HG03439 (cell line): ENCODE results near the gene CACNA1C.

Source experiments
- ATAC-seq: cut with Tn5 transposase; IDR thresholded peaks from one replicate; pipeline ENCODE4 v1.9.1; 2021; ENCODE audit warnings: mild to moderate bottlenecking, moderate library complexity; ENCODE audit not compliant: unreplicated experiment

Gene CACNA1C

DNA sequence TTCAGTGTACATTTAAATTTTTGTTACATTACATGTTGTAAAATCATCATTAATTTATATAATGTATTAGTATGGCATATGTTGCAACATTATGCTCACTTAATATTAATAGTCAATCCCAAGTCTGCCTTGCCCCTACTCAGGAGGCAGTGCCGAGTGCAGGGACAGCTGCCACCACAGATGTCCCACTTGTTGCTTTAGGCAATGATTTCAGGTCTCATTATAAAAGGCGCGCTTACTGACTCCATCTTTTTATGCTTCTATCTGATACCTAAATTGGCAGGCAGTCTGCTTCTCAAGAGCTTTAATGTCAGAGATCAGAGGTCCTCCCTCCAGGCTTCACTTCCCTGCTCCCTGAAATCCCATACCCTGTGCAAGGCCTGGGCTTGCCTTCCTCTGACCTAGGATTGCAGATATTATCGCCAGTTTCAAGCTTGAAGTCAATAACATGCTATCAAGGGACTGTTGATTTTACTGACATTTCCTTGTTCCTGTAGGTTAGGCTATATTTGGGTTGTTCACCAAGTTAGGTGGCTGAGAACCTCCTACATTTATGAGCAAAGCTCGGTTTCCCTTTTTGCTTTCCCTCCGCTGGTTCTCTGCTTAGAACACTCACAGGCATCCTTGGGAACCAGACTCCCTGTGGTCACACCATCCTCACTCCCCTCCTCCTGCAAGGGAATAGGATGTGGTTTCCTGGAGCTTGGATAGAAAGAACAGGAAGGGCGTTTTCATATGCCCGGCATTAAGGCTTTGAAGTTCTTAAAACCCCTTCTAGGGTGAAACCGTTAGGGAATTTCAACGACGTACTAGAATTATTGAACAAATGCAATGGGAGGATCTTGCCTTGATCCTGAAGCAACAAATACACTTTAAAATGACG is 533.6 kb downstream of the CACNA1C start:
- ATAC-seq = no peak

DNA sequence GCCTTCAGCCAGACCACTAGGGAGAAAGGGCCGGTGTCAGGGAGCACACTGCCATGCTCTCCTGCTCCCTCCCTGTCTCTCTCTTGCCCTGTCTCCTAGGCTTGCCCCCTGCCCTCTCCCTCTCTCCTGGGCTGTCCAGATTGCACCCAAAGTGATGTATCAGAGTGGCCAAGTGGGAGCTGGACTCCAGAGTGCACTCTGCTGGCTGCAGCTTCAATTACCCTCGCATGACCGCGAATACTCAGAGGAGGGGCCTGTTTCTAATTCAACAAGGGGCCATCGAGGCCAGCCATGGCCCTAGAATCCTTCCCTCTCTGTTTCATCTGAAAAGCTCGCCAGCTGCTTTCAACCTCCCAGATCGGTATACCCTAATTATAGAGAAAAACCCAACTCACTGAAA is 535.6 kb downstream of the CACNA1C start:
- ATAC-seq = no peak

DNA sequence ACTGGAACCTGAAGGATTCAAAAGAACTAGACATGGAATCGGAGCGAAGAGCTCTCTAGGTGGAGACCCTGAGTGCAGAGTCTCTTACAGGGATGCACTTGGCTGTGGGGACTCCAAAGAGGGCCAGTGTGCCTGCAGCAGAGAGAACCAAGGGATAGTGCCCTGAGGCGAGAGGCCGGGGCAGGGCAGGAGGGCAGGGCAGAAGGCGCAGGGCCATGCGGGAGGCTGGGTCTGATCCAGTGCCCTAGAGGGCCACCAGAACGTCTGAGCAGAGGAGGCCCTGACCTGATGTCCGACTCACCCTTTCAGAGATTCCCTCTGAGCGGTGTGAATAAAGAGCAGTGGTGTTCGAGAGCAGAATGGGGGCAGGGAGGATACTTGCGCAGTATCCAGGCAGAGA is 536.6 kb downstream of the CACNA1C start:
- no peak for ATAC-seq

DNA sequence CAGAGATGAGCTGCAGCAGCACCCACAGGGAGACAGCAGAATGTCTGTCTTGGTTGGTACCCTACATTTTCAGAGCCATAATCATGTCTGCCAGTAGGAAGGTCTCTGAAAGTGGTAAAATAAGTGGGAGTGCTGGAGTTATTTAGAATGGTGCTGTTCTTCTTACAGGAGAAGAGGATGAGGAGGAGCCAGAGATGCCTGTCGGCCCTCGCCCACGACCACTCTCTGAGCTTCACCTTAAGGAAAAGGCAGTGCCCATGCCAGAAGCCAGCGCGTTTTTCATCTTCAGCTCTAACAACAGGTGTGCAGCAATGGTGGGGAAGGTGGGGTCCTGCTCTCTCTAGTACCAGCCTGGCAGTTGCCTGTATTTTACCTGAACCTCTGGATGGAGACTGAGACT is 540.3 kb downstream of the CACNA1C start:
- no peak for ATAC-seq

DNA sequence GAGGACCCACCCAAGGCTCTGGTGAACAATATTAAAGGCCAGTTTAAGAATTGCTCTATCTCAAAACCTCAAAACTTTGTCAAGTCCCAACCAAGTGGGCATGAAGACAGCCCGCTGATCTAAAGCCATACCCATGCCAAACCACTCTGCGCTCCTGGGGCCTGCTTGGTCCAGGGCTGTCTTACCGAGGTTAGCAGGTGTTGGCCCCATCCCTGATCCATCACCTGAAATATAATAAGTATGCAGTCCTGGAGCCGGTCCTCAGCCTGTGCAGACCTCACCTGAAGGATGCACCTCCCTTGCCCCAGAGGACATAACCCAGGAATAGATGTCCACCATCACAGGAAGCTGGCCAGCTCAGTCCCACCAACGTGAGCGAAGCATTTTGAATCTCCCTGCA is 543.7 kb downstream of the CACNA1C start:
- ATAC-seq = no peak

DNA sequence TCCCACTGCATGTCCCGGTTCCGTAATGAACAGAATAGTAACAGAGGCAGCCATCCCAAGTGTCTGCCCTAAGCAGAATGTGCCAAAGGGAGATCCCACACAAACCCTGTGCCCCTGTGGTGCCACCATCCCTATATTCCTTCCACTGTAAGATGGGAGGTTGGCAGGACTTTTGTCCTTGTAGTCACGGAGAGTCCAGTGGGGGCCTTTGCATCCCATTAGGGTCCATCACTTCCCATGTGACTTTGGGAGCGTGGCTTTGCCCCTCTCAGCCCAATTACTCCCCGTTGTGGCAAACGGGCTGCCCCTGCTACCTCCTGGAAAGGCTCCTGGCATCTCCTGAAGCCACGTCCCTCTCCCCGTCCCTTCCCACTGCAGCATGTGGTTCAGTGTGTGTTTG is 552.5 kb downstream of the CACNA1C start:
- ATAC-seq = no peak

DNA sequence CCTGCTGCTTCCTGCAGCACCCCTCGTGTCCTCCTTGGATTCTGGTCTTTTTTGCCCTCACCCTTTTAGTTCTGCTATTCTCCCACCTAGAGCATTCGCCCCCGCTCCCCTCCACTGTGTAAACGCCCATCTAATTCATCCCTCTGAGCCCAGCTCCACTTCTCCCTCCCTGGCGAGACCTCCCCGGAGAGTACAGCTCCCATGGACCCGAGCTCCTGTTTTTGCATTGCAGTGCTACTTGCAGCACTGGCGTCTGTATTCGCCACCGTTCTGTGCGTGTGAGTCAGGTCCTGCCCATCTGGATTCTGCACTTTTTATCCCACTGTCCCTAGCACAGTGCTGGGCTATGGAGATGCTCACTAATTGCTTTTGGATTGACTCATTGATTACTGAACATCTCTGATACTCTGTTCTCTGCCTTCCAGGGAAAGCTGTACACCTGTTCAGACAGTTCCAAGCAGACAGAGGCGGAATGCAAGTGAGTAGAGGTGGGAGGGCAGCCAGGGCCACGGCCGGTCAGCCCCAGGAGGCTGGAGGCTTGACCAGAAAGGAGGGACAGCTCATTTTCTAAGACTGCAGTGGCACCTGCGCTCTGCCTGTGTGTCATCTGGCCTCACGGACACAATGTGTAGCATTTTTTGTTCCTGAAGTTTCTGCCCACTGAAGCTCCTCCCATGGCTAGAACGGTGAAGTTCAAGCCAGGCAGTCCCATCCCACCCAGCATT is 553.6 kb downstream of the CACNA1C start:
- no peak for ATAC-seq

DNA sequence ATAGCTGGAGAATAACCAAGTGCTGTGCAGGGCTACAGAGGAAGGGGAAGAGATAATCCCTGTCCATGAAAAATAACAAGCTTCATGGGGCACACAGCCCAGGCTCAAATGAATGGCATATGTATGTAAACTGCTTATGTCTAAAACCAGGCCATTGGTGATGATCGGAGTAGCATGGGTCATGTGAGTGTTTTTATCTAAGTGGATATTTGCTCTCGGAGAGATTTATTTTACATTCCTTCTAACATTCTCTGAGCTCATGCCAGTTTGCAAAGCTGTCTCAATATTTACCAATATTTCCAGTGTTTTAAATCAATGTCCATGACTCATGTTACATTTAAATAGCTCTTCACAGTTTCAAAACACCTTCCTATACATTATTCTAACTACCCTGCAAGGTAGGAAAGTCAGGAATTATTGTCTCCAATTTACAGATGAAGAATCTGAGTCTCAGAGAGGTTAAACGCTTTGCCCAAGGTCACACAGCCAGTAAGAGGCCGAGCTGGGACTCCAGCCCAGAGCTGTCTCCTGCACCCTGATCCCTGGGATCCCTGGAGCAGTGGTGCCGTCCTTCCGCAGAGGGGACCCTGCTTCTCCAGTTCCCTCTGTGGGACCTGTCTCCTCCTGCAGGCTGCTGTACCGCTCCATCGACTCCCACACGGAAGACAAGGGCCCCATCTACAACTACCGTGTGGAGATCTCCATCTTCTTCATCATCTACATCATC is 555.3 kb downstream of the CACNA1C start:
- no peak for ATAC-seq

DNA sequence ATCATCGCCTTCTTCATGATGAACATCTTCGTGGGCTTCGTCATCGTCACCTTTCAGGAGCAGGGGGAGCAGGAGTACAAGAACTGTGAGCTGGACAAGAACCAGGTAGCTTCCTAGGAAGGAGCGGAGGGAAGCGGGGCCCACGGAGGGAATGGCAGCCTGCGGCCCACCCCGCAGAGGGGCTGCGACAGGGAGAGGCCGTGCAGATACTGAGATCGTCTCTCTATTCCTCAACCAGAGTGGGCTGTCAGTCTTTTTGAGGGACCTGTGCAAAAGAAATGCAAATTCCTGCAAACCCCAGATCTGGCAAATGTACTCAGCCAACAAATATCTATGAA is 555.8 kb downstream of the CACNA1C start:
- no peak for ATAC-seq

DNA sequence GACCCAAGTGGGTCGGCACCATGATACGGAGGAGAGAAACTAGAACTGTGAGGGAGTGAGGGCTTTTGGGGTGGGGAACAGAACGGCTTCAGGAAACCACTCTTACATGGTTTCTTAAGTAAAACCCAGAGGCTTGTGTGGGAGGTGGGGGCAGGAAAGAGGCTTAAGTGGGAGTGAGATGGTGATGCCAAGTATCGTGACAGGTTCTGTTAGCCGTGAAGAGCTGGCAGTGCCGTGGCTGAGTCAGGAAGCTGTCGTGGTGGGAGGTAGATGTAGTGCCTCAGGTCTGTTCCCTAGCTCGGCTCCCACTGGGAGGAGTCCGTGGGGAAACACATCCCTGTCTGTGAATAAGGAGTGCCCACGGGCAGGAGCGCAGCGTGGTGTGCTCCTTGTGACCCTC is 556.2 kb downstream of the CACNA1C start:
- ATAC-seq = no peak

DNA sequence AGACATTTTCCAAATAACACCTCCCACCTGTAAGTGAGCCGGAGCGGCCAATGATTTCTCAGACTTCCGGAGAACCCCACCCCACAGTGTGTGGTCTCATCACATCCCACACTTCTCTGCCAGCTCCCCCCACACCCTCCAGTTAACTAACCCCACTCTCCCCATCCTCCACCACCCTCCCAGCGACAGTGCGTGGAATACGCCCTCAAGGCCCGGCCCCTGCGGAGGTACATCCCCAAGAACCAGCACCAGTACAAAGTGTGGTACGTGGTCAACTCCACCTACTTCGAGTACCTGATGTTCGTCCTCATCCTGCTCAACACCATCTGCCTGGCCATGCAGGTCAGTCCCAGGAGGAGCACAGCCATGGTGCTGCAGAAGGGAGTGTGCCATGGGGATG is 557.6 kb downstream of the CACNA1C start:
- ATAC-seq = no peak

DNA sequence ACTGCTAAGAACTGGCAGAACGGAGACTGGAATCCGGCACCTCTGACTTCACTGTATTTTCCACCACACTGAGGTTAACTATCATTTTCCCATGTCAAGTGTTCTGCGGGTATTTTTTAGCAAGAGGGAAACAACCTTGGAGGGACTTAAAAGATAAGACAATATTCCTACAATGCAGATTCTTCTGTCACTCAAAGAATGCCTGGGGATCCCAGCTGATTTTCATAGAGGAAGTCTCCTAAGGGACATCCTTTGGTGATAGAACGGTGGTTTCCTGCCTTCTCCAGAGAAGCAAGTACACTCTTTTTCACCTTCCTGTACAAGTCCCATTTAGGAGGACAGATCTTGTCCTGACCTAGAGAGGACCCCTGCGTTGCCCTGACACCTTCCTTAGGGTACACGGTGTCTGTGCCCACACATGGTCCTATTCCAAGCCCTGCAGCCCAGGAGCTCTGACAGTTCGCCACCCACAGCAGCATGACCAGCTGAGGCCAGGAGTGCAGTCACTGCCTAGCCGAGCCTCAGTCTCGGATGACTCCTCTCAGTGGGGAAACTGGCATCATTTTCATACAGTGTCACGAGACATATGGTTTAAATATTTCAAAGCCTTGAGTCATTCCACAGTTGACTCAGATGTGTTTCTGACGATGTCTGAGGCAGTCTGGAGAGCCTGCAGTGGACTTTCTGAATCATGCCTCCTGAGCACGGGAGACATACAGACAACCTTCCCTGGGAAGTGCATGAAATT is 560.7 kb downstream of the CACNA1C start:
- peak; percentile 52 for ATAC-seq

DNA sequence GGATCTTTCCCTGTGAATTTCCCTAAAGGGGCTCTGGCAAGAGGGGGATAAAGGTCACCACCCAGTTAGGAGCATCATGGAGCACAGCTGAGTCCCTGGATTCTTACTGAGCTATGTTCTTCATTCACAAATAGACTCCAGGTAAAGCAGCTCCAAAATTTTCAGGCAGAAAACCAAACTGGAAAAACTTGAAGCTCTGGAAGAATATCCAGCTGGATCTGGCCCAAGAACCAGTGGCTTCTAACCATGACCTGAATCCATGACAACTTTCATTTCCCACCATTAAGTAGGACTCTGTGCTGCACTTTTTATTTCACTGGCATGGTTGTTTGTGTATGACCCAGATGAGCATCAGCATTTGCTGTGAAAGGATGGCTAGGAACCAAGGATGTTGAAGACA is 561.6 kb downstream of the CACNA1C start:
- no peak for ATAC-seq

DNA sequence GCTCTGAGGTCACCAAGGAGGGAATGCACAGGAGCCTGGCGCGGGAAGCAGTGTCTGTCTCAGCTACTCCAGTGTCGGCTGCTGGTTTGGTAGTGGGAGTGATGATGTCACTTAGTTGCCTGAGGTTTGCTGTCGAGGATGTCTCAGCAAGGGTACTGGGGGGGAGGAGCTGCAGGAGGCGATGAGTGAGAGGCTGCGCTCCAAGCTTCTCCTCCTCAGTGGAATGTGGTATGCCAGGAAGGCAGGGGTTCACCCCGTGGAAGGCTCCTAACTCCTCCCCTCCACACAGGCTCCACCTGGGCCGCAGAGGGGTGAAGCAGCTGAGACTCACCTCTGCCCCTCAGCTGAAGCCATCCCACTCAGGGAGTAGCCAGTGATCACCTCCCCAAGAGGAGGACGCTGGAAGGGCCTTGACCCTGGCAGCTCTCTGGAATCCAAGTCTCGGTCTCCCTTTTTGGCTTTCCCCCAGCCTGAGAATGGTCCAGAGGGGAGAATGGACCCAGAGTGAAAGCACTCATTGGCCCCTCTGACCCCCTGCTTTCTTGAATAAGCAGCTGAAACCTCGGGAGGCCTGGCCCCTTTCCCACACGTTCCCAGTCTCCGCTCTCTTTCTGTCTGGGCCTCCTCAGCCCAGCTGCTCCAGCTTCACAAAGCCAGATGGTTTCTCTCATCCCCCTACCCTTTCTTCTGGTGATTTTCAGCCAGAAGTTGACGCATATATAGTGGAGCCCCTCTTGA is 563.0 kb downstream of the CACNA1C start:
- ATAC-seq = no peak

DNA sequence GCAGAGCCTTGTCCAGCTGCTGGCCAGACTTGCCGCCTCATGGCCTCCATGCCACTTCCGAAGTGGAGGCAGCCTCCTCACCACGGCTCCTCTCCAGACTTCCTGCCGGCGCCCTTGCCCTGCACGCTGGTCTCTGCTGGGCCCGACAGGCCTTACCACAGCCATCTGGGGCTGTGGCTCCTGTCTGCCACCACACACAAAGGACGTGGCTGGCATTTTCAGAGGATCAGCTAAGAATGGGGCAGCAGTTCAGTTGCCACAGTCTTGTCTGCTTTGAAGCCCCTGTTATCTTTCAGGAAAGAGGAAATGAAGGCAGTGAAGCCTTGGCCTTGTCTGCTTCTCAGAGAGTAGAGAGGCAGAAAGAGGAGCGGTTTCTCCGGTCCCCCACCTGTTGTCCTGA is 564.0 kb downstream of the CACNA1C start:
- ATAC-seq = no peak

DNA sequence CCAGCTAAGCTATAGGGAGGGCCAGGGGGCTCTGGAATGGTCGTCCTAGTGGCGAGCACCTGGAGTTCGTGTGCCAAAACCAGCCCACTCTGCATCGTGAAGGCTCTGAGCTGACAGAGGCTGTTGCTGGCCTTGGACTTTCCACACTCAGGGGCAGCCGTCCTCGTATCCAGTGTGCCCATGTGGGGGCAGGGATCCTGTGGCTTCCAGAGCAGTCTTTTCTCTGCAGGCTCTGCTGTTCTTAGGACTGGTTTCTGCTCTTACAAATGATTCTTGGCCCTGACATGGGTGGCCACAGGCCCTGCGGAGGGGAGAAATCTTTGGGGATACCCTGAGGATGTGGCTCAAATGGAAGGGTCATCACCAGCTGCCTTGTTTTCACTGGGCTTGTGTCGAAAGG is 564.6 kb downstream of the CACNA1C start:
- no peak for ATAC-seq

DNA sequence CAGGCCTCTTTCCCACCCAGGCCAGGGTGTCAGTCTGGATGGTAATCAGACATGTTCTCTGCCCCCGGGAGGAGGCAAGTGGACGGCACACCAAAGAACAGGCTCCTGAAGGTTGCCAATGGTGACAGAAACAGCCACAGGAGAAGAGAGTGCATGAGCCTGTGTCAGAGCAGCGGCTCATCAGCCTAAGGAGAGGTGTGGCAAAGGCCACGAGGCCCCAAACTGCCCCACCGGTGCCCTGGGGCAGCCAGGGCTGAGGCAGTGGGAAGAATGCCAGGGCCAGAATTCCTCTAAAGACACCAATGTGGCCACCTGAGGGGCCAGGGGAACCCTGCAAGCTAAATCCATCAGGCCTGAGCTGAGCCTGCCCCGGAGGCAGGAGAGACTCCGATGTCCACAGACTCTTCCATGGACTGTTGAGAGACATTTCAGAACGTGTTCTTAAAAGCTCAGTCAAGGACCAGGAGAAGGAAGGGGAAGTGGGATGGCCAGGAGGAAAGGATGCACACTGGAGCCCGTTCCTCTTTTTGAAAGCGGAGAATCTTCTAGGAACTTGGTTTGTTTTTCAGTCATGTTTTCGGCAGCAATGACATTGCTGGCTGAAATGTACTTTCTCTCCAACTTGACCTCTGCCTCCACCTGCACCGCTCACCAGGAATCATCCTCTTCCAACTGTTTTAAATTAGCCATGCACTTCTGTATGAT is 565.7 kb downstream of the CACNA1C start:
- no peak for ATAC-seq

DNA sequence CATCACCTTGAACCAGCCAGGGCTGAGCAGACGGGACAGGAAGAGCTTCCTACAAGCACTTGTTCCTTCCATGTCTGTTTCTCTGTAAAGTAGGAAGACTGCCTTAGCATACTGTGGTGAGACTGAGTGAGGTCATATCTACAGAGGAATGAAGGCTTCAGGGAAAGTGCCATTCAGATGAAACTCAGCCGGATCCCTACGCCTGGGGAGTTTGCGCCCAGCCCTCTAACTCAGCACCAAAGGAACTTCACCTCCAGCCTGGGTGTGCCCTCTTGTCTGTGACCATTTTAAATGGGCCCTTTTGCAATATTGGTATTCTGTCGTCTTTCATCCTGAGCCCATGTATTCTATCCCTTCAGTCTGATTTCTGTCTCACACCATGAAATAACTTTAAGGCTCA is 566.3 kb downstream of the CACNA1C start:
- no peak for ATAC-seq

DNA sequence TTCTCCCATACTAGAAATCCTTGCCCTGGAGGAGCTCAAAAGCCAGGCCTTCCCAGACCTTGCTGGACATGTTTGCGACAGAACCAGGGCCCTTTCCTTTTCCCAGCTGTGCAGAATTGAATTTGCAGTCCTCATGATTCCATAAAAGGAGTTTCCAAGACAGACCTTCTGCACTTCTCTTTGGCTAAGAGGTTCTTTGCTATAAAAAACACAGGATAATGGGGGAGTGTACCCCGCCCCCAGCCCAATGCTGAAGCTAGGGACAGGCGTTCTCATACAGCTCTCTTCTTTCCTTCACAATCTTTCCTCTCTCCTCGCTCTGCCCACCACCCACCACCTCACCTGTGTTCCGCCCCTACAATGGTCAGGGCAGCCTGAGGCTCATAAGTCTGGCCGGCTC is 569.7 kb downstream of the CACNA1C start:
- no peak for ATAC-seq

DNA sequence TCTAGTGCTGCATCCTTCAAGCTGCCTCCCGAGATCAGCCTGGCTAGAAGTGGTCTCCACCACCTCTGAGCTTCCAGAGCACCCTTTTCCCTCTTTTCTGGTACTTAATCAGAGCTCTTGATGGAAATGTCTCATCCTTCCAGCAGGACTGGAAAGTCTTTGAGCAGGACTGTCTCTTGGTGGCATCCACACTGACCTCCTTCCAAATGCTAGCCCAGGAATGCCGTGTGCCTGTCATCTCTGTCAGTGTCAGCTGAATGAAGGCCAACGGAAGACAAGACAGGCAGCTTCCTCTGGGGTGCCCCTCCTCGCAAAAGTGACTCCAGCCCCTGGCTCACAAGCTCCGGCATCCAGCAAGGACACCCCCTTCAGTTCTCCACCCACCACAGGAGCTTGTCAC is 570.7 kb downstream of the CACNA1C start:
- ATAC-seq = no peak
